AG04449 (cell line): Measurements from ENCODE around the gene SEMA3B.

Experiments
- CTCF ChIA-PET: fragments of 350-600 bp; formaldehyde crosslinking; extraction: SDS; loops from one replicate; lab custom pipeline; 2021; ENCODE audit warnings: antibody characterized with exemption; lab: Yijun Ruan, JAX
- POLR2A ChIA-PET: fragments of 400-600, 350-600 bp; formaldehyde crosslinking; extraction: SDS; loops from one replicate; lab custom pipeline; 2020; ENCODE audit warnings: antibody characterized with exemption, inconsistent platforms; lab: Yijun Ruan, JAX
- DNase-seq: peaks from one replicate; pipeline ENCODE4 v3.0.0-alpha.2; 2010; ENCODE audit warnings: low read depth, low spot score
- H3K4me3 ChIP-seq: 2 replicates; pipeline ENCODE4 v1.5.1; 2011; ENCODE audit warnings: low read depth, mild to moderate bottlenecking, control low read depth, low read length
- CTCF ChIP-seq: IDR thresholded peaks from one replicate; pipeline ENCODE4 v1.5.1; 2011; ENCODE audit warnings: mild to moderate bottlenecking, moderate library complexity, low read length, control low read depth, inconsistent platforms; ENCODE audit not compliant: insufficient read depth; ENCODE audit errors: missing control alignments

SEMA3B gene

GRCh38 chr3:50288387-50289007, 19.6 kb downstream of the SEMA3B start:
- TF ChIP-seq CTCF, result no peak
- DNase-seq, result no peak
- POLR2A ChIA-PET, result no interaction called here

GRCh38 chr3:50289130-50289529, 20.2 kb downstream of the SEMA3B start:
- TF ChIP-seq CTCF, result no peak
- CTCF ChIA-PET, result interaction anchor here (1.0 to 7.0 kb wide), 6 partner anchors 9 to 96 kb away, joined by 3 to 31 read pairs (median 6); partner anchors contain the start of genes HYAL3 and NAA80
- no peak for DNase-seq
- POLR2A ChIA-PET, result interaction anchor here (1.5 kb wide), 1 partner anchor 9 kb away, joined by 6 read pairs; no protein-coding TSS in a partner anchor
- no peak overlapping the region for H3K4me3 ChIP-seq

More at GRCh38 chr3:50288387-50289007, 19.6 kb downstream of the SEMA3B start:
- CTCF ChIA-PET, result interaction anchor here (1.3 to 7.0 kb wide), 6 partner anchors 10 to 95 kb away, joined by 4 to 31 read pairs (median 8); partner anchors contain the start of genes HYAL3, LSMEM2 and NAA80
- H3K4me3 ChIP-seq, result no peak overlapping the region

GRCh38 chr3:50290161-50290641, 21.3 kb downstream of the SEMA3B start:
- H3K4me3 ChIP-seq, result no peak overlapping the region
- no peak for DNase-seq
- no peak for TF ChIP-seq CTCF
- ChIA-PET CTCF (interaction anchor here (1.0 to 7.0 kb wide), 5 partner anchors 8 to 97 kb away, joined by 3 to 31 read pairs (median 6); partner anchors contain the start of genes HYAL3 and NAA80), POLR2A (interaction anchor here (1.5 kb wide), 1 partner anchor 10 kb away, joined by 6 read pairs; no protein-coding TSS in a partner anchor)

GRCh38 chr3:50292159-50293078, 23.5 kb downstream of the SEMA3B start, which contains the start of gene IFRD2:
IFRD2 (minus strand) TSS chr3:50292429; CDS start chr3:50292274, 155 bp downstream.
- ChIA-PET POLR2A (interaction anchor here (1.0 to 1.9 kb wide), 5 partner anchors 10 to 57 kb away, joined by 3 to 7 read pairs (median 3); partner anchors contain the start of genes GNAI2 and TUSC2), CTCF (interaction anchor here (1.5 to 7.0 kb wide), 5 partner anchors 10 to 99 kb away, joined by 3 to 31 read pairs (median 6); no protein-coding TSS in a partner anchor)
- DNase-seq, result peak; percentile 79
- H3K4me3 ChIP-seq, result peak within 1 kb of the TSS; percentile 87
- TF ChIP-seq CTCF, result no peak

GRCh38 chr3:50293079-50293801, 24.3 kb downstream of the SEMA3B start:
- no peak for TF ChIP-seq CTCF
- DNase-seq, result no peak
- ChIA-PET POLR2A (interaction anchor here (1.1 to 1.9 kb wide), 2 partner anchors 25 to 34 kb away, joined by 3 to 7 read pairs; partner anchors contain the start of gene TUSC2), CTCF (interaction anchor here (1.0 to 7.0 kb wide), 4 partner anchors 18 to 100 kb away, joined by 3 to 31 read pairs (median 6); no protein-coding TSS in a partner anchor)
- H3K4me3 ChIP-seq, result no peak overlapping the region
